ENCODE measurements around the gene KPNB1. TPM values are rescaled to one million over a fixed set of nuclear protein-coding genes. Genes with fewer than 3 reads are reported as not detected.

KPNB1 gene
- total RNA-seq, 6 donors from 2014 or later, result 162 to 223 (median 175) TPM

DNA sequence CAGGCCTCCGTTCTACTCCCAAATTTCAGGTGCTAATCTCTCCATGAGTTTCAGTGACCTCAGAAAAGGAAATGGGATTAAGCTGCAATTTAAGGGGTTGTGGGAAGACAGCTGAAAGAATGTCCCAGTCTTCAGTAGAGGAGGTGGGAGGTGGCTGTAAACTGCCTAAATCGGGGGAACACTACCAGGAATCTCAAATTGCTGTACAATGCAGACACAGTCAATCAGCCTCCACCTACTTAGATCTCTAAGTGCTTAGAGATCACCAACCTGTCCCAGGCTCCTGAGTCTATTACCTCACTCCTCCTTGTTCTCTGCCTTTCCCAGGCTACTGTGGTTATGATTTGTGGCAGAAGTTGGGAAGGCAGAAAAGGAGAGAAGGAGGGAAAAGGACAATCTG lies 75.0 kb downstream of the KPNB1 start:
- DNase-seq (no peak), ATAC-seq (ENCODE audit: low FRiP score in 2 of 2) (no peak)
- Histone ChIP-seq H3K36me3 (no peaks in the 10 kb centered on the region), H3K27me3 (peaks cover 0 to 28% (median 12%) of the 10 kb centered on the region in 4 donors), H3K4me1 (peaks cover 6 to 17% (median 13%) of the 10 kb centered on the region in 4 donors), H3K4me3 (no peak overlapping the region), H3K9me3 (no peaks in the 10 kb centered on the region), H3K27ac (no peak overlapping the region)
- 82 to 84% methylated on average over 2 of the region's 2 CpGs for WGBS, 2 donors
- TF ChIP-seq POLR2AphosphoS5 (IDR thresholded peaks at IDR 0.05) (no peak), POLR2A (IDR thresholded peaks at IDR 0.05) (no peak), EP300 (IDR thresholded peaks at IDR 0.05) (no peak), CTCF (IDR thresholded peaks at IDR 0.05) (no peak)

DNA sequence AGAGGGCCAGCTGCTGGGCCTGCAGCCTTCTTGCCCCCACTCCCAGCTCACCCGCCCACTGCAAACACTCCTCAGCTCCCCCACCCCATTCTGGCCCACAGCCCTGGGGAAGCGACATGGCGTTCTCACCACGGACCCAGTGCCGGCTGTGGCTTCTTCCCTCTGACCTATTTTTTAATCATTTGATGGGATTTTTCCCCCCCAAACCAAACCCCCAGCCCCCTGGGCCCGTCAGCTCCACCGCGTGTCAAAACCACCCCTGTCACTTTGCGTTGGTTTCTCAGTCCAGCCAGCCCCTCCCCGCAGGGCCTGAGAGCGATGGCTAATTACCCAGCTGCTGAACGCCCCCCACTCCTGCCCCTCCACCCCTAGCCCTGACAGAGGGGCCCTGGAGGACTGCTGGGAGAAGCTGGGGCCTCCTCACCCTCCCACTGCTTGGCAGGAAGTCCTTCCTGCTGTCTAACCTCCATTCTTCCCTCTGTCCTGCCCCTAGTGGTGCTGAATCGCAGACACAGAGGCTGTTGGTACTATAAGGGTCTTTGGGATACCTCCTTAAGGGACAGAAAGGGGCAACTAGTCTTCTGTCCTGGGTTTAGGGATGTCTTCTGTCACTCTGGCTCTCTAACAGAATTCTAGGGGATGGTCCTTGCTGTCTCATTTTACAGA lies 75.9 kb downstream of the KPNB1 start:
- H3K36me3 ChIP-seq, result no peaks in the 10 kb centered on the region
- WGBS, 2 donors, result 50 to 56% methylated on average over 13 of the region's 13 CpGs
- peaks cover 6 to 15% (median 11%) of the 10 kb centered on the region in 4 donors for H3K4me1 ChIP-seq
- TF ChIP-seq POLR2A (IDR thresholded peaks at IDR 0.05) (no peak), CTCF (IDR thresholded peaks at IDR 0.05) (no peak), EP300 (IDR thresholded peaks at IDR 0.05) (no peak), POLR2AphosphoS5 (IDR thresholded peaks at IDR 0.05) (no peak)
- H3K9me3 ChIP-seq, result no peaks in the 10 kb centered on the region
- H3K4me3 ChIP-seq, result no peak overlapping the region
- ATAC-seq (ENCODE audit: low FRiP score in 2 of 2) (no peak), DNase-seq (no peak)
- peaks cover 0 to 19% (median 10%) of the 10 kb centered on the region in 4 donors for H3K27me3 ChIP-seq
- H3K27ac ChIP-seq, result no peak overlapping the region

DNA sequence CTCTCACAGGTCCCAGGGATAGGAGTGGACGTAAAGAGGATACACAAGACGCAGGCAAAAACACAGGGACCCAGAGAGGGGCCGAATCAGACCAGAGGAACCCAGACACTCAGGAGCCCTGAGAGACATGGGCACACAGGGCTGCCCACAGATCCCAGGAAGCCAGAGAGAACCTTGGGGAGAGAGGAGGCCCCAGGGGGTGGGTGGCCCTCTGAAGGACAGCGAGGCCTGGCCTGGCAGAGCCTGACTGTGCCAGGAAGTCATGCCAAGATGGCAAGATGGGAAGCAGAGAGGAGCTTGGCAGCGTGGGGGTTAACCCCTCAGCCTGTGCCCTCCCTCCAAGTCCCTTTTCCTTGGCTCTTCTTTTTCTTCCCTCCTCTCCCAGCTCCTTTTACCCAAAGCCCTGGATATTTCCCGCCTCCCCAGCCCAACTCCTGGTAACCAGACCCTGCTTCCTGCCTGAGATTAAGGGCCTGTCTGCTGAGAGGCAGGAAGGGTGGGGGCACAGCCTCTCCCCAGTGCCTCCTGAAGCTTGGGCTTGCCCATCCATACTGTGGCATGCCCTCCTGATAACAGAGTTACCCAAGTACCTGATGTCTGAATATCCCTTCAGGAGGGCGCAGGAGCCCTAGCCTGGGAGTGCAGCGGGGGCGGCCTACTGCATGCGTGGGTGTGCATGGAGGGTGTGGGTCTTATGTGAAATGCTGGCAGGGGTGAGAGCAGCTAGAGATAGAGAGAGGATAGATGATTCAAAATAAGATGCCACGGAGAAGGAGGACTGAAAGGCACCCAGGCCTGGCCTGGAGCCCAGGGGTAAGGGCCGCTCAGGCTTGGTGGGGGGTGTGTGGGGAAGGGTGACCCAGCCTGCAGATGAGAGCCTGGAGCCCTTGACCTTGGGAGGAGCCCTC lies 77.3 kb downstream of the KPNB1 start:
- Histone ChIP-seq H3K4me1 (peaks cover 0 to 1% (median 0%) of the 10 kb centered on the region in 4 donors), H3K4me3 (no peak overlapping the region), H3K27ac (no peak overlapping the region), H3K9me3 (no peaks in the 10 kb centered on the region), H3K36me3 (no peaks in the 10 kb centered on the region), H3K27me3 (peaks cover 0 to 12% (median under 1%) of the 10 kb centered on the region in 4 donors)
- ATAC-seq (ENCODE audit: low FRiP score in 2 of 2), result no peak
- no peak for TF ChIP-seq POLR2AphosphoS5 (IDR thresholded peaks at IDR 0.05)
- TF ChIP-seq POLR2A (IDR thresholded peaks at IDR 0.05), result no peak
- no peak for TF ChIP-seq CTCF (IDR thresholded peaks at IDR 0.05)
- no peak for TF ChIP-seq EP300 (IDR thresholded peaks at IDR 0.05)
- 82 to 88% methylated on average over 12 of the region's 12 CpGs for WGBS, 2 donors
- DNase-seq, result no peak

GRCh38 chr17:47727704-47728036 lies 78.0 kb downstream of the KPNB1 start:
- DNase-seq (no peak), ATAC-seq (ENCODE audit: low FRiP score in 2 of 2) (no peak)
- 81 to 86% methylated on average over 3 to 9 of the region's 9 CpGs for WGBS, 2 donors
- H3K27me3 ChIP-seq, result peaks cover 0 to 16% (median 3%) of the 10 kb centered on the region in 4 donors
- no peaks in the 10 kb centered on the region for H3K36me3 ChIP-seq
- H3K4me1 ChIP-seq, result peaks cover 0 to 2% (median under 1%) of the 10 kb centered on the region in 4 donors
- TF ChIP-seq POLR2AphosphoS5 (IDR thresholded peaks at IDR 0.05) (no peak), POLR2A (IDR thresholded peaks at IDR 0.05) (no peak), EP300 (IDR thresholded peaks at IDR 0.05) (no peak)
- no peak overlapping the region for H3K4me3 ChIP-seq
- no peaks in the 10 kb centered on the region for H3K9me3 ChIP-seq
- no peak overlapping the region for H3K27ac ChIP-seq

GRCh38 chr17:47728214-47728877 lies 78.6 kb downstream of the KPNB1 start:
- no peak for DNase-seq

More at GRCh38 chr17:47728214-47728877, 78.6 kb downstream of the KPNB1 start:
- H3K9me3 ChIP-seq, result no peaks in the 10 kb centered on the region
- H3K4me3 ChIP-seq, result no peak overlapping the region
- no peaks in the 10 kb centered on the region for H3K36me3 ChIP-seq
- H3K27ac ChIP-seq, result no peak overlapping the region
- TF ChIP-seq POLR2AphosphoS5 (IDR thresholded peaks at IDR 0.05), result no peak
- no peak for TF ChIP-seq CTCF (IDR thresholded peaks at IDR 0.05)
- no peak for TF ChIP-seq POLR2A (IDR thresholded peaks at IDR 0.05)
- no peak for ATAC-seq (ENCODE audit: low FRiP score in 2 of 2)
- H3K4me1 ChIP-seq, result peaks cover 5 to 9% (median 7%) of the 10 kb centered on the region in 4 donors
- peaks cover 0 to 23% (median 6%) of the 10 kb centered on the region in 4 donors for H3K27me3 ChIP-seq
- WGBS, 2 donors, result 83 to 88% methylated on average over 4 of the region's 4 CpGs
